Omental fat pad (tissue), 4 donors: ENCODE data around the gene RHBDD2. TPM values are rescaled to one million over a fixed set of nuclear protein-coding genes. Genes with fewer than 3 reads are reported as not detected.
"Not testable (repeated sequence)": the region's sequence is repeated elsewhere in the genome, so short reads cannot be mapped to it uniquely, and the experiment has no call there.

Experiments used
- ATAC-seq: fragments of 150-250 bp; one replicate; pipeline ENCODE4 v1.9.1; 2016; ENCODE audit warnings: mild to moderate bottlenecking, moderate library complexity; ENCODE audit not compliant: low FRiP score
- DNase-seq: peaks from one replicate; pipeline ENCODE4 v3.0.0-alpha.2; 2019; ENCODE audit warnings: low spot score
- total RNA-seq, 4 donors: library from RNA; depleted of rRNA; stranded (reverse); fragments of >200 nt; gene quantifications; one replicate each; pipeline ENCODE4 v1.1.0, GENCODE V29; 2016
- TF ChIP-seq, protein P1 (sequence below), 3 donors: fragments of 450-650 bp; IDR thresholded peaks; one replicate each; pipeline ENCODE4 v1.5.1; 2016 to 2017; ENCODE audit warnings: antibody characterized with exemption in 3 of 3, mild to moderate bottlenecking in 3 of 3, moderate library complexity in 2 of 3

The RHBDD2 gene
- total RNA-seq, 4 donors from 2014 or later: 31.8 to 51.9 (median 33.0) TPM

DNA sequence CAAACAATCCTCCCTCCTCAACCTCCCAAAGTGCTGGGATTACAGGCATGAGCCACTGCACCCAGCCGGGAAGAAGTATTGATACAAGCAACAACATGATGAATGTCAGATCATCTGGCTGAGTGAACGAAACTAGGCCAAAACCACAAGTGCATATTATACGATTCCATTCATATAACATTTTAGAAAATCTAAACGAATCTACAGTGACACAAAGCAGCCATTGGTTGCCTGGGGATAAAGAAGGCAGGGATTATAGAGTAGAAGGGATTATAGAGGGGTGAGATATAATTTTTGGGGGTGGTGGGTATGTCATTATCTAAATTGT, 11.5 kb upstream of the RHBDD2 start:
- TF ChIP-seq, protein P1, sequence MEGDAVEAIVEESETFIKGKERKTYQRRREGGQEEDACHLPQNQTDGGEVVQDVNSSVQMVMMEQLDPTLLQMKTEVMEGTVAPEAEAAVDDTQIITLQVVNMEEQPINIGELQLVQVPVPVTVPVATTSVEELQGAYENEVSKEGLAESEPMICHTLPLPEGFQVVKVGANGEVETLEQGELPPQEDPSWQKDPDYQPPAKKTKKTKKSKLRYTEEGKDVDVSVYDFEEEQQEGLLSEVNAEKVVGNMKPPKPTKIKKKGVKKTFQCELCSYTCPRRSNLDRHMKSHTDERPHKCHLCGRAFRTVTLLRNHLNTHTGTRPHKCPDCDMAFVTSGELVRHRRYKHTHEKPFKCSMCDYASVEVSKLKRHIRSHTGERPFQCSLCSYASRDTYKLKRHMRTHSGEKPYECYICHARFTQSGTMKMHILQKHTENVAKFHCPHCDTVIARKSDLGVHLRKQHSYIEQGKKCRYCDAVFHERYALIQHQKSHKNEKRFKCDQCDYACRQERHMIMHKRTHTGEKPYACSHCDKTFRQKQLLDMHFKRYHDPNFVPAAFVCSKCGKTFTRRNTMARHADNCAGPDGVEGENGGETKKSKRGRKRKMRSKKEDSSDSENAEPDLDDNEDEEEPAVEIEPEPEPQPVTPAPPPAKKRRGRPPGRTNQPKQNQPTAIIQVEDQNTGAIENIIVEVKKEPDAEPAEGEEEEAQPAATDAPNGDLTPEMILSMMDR (IDR thresholded peaks at IDR 0.05): no peak
- ATAC-seq: no peak
- no peak for DNase-seq

DNA sequence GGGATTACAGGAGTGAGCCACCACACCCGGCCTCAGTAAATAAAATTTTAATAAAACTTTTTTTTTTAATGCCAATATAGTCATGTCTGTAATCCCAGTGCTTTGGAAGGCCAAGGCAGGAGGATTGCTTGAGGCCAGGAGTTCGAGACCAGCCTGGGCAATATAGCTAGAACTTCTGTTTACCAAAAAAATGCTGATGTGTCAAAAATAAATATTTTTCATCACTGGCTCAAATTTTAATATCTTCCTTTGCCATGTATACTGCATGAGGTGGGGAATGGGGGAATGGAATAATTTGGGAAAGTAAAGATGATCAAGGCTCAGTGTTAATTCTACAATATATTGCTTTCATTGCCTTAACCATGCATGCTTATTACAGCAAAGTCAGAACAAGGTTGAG, 10.7 kb upstream of the RHBDD2 start:
- no peak for ATAC-seq
- DNase-seq: no peak
- TF ChIP-seq, protein P1 (IDR thresholded peaks at IDR 0.05): no peak

DNA sequence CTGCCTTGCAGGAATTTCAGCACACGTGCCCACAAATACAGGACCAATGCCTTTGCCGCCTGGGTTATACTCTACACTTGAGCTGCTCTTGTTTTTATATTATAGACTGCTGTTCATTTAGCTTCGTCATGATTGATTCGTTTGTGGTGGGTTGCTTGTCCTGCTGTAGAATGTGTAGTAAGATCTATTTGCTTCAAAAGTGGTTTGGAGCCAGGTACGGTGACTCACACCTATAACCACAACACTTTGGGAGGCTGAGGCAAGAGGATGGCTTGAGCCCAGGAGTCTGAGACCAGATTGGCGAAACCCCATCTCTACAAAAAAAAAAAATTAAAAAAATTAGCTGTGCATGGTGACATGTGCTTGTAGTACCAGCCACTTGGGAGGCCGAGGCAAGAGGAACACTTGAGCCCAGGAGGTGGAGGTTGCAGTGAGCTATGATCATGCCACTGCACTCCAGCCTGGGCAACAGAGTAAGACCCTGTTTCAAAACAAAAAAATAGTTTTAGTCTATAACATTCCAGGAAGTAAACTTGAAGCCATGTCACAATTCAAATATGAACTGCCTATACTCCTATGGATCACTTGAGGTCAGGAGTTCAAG, 9.0 kb upstream of the RHBDD2 start:
- TF ChIP-seq, protein P1 (IDR thresholded peaks at IDR 0.05): no peak
- ATAC-seq (no peak), DNase-seq (no peak)

DNA sequence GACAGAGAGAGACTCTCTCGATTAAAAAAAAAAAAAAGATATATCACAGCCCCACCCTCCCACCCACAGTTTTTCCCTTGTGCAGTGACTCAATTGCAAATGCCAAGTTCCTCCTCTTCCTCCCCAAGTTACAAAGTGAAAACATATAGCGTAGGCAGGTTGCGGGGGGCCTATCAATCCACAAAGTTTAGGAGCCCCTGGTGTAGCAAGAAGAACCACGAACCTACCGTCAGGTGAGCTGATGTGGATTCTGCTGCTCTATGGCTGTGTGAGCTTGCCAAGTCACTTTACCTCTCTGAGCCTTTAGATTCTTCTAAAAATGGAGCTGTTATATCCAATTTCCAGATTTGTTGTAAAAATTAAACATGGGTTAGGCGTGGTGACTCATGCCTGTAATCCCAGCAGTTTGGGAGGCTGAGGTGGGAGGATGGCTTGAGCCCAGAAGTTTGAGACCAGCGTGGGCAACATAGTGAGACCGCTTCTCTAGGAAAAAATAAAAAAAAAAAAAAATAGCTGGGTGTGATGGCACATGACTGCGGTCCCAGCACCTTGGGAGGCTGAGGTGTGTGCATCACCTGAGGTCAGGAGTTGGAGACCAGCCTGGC, 8.2 kb upstream of the RHBDD2 start:
- DNase-seq: no peak
- ATAC-seq: no peak
- TF ChIP-seq, protein P1 (IDR thresholded peaks at IDR 0.05): no peak

DNA sequence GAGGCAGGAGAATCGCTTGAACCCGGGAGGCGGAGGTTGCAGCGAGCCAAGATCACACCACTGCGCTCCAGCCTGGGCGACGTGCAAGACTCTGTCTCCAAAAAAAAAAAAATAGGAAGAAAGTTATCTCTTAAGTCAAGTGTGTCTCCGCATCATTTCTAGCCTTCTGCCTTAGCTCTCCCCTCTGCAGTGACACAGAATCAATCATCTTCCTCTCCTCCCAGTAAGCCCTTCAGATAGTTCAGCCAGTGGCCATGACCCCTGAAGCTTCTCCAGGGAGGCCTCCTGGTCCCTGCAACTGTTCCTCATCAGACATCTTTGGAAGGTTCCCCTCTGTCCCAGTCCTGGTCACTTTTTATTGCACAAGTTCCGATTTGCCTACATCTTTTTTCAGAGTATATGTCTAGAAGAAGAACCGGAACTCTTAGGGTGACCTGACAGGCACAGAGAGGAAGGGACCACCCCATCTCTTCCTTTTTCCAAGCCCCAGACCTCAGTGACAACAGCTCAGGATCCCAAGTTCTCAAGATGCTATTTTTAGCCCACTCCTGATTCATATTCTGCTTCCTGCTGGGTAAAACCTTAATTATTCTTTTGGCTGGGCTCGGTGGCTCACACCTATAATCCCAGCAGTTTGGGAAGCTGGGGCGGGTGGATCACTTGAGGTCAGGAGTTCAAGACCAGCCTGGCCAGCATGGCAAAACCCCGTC, 6.6 kb upstream of the RHBDD2 start:
- no peak for ATAC-seq
- TF ChIP-seq, protein P1 (IDR thresholded peaks at IDR 0.05): no peak

DNA sequence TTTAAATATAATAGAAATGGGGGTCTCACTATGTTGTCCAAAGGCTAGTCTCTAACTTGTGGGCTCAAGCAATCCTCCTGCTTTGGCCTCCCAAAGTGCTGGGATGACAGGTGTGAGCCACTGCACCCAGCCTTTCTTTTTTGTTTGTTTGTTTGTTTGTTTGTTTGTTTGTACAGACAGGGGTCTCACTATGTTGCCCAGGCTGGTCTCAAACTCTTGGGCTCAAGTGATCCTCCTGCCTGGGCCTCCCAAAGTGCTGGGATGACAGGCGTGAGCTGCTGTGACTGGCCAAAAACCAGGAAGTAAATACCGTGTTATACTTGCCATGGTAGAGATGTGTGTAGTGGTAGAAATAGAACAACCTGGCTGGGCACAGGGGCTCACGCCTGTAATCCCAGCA, 4.7 kb upstream of the RHBDD2 start:
- not testable (repeated sequence) for DNase-seq, ATAC-seq

More for the DNA sequence above, 6.6 kb upstream of the RHBDD2 start:
- no peak for DNase-seq

DNA sequence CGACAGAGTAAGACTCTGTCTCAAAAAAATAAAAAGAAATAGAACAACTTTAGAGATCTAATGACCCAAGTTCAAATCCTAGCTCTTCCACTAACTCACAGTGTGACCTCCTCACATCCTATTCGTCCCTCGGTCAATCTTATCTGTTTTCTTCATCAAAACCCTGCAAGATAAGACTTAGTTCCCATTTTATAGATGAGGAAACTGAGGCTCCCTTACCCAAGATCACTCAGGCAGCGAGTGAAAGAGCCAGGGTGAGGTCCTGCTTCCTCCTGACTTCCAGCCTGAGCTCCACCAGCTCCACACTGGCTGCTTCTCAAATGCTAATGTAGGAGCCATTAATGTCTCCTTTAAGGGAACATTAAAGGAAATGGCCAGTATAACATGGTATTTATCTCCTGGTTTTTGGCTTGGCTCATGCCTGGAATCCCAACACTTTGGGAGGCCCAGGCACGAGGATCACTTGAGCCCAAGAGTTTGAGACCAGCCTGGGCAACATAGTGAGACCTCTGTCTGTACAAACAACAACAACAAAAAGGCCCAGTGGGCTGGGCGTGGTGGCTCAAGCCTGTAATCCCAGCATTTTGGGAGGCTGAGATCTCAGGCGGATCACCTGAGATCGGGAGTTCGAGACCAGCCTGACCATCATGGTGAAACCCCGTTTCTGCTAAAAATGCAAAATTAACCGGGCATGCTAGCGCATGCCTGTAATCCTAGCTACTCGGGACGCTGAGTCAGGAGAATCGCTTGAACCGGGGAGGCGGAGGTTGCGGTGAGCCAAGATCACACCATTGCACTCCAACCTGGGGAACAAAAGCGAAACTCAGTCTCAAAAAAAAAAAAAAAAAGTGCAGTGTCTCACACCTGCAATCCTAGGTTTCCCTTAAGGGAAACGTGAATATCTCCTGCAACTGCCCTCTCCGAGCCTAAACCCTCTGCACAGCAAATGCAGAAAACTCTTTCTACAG, 3.4 kb upstream of the RHBDD2 start:
- TF ChIP-seq, protein P1 (IDR thresholded peaks at IDR 0.05): no peak
- no peak for ATAC-seq
- no peak for DNase-seq
